Endothelial cell of umbilical vein (primary cell): ENCODE data around the gene SYNGR4. TPM values are rescaled to one million over a fixed set of nuclear protein-coding genes. Genes with fewer than 3 reads are reported as not detected.

ENCODE experiments used
- BruUV-seq: library from RNA; stranded (reverse); fragments of 400-500 nt; replicated peaks from 2 replicates; lab custom pipeline; 2021; lab: Mats Ljungman, UMichigan
- CTCF ChIA-PET: fragments of 300-600, 350-600 bp; sonication (Branson Sonifier 250); formaldehyde crosslinking; loops from one replicate; lab custom pipeline; 2021; ENCODE audit warnings: antibody characterized with exemption, inconsistent platforms; lab: Charles Lee
- POLR2A ChIA-PET: fragments of 300-600, 350-600 bp; sonication (Branson Sonifier 250); formaldehyde crosslinking; loops from one replicate; lab custom pipeline; 2021; ENCODE audit warnings: antibody characterized with exemption, inconsistent platforms; lab: Charles Lee
- DNase-seq: peaks from one replicate; pipeline ENCODE4 v3.0.0-alpha.2; 2011; ENCODE audit warnings: low read depth, low spot score
- FAIRE-seq: peaks from 2 replicates; lab custom pipeline; 2011; peaks lifted over from hg19 to GRCh38; lab: Jason Lieb, UNC
- H2AFZ ChIP-seq: 2 replicates; pipeline ENCODE4 v1.6.0; 2012; ENCODE audit warnings: low read depth, low read length, control low read depth, inconsistent platforms
- H3K27ac ChIP-seq: 2 replicates; pipeline ENCODE4 v1.5.1; 2011; ENCODE audit warnings: low read depth, mild to moderate bottlenecking, control low read depth, low read length, moderate library complexity; ENCODE audit not compliant: insufficient read depth
- H3K27me3 ChIP-seq, 2 experiments: 2 replicates each; pipeline versions ENCODE4 v1.6.0 to v1.6.1; 2011; ENCODE audit warnings: low read length in 2 of 2, mixed read lengths in 1 of 2; ENCODE audit not compliant: control insufficient read depth in 2 of 2, insufficient read depth in 2 of 2
- H3K36me3 ChIP-seq, 2 experiments: 2 replicates in 1 of 2; 3 replicates in 1 of 2; pipeline ENCODE4 v1.5.1; 2011; ENCODE audit warnings: low read length in 2 of 2, mild to moderate bottlenecking in 1 of 2, moderate library complexity in 1 of 2; ENCODE audit not compliant: control insufficient read depth in 2 of 2, insufficient read depth in 2 of 2; ENCODE audit errors: extremely low read depth in 1 of 2
- H3K4me1 ChIP-seq: 3 replicates; pipeline ENCODE4 v1.5.1; 2011; ENCODE audit warnings: mild to moderate bottlenecking, low read length; ENCODE audit not compliant: control insufficient read depth, insufficient read depth; ENCODE audit errors: extremely low read depth
- H3K4me2 ChIP-seq: 2 replicates; pipeline ENCODE4 v1.6.1; 2011; ENCODE audit warnings: low read length, control low read depth, mixed read lengths; ENCODE audit not compliant: insufficient read depth
- H3K4me3 ChIP-seq, 3 experiments: fragments of 200-600 bp in 1 of 3; sonication (generic), shearing (Covaris generic) in 1 of 3; replicated peaks in 1 of 3; 2 replicates each; pipeline ENCODE4 v1.5.1; 2011 to 2016; ENCODE audit warnings: control low read depth in 3 of 3, low read length in 3 of 3, mild to moderate bottlenecking in 2 of 3, inconsistent platforms in 1 of 3, low read depth in 1 of 3, moderate library complexity in 1 of 3; ENCODE audit not compliant: insufficient read depth in 1 of 3
- H3K79me2 ChIP-seq: 2 replicates; pipeline ENCODE4 v1.6.0; 2012; ENCODE audit warnings: low read length, inconsistent platforms; ENCODE audit not compliant: control insufficient read depth, insufficient read depth
- H3K9ac ChIP-seq: replicated peaks from 2 replicates; pipeline ENCODE3; 2011; ENCODE audit warnings: low read length, control low read depth; ENCODE audit not compliant: insufficient read depth; ENCODE audit errors: extremely low read depth
- H3K9me1 ChIP-seq: replicated peaks from 3 replicates; pipeline ENCODE4 v1.6.0; 2011; ENCODE audit warnings: mild to moderate bottlenecking, low read length; ENCODE audit not compliant: control insufficient read depth, insufficient read depth; ENCODE audit errors: extremely low read depth
- H3K9me3 ChIP-seq: replicated peaks from 2 replicates; pipeline ENCODE4 v1.5.1; 2012; ENCODE audit warnings: low read length, inconsistent platforms; ENCODE audit not compliant: control insufficient read depth, insufficient read depth
- H4K20me1 ChIP-seq: replicated peaks from 2 replicates; pipeline ENCODE3; 2011; ENCODE audit warnings: mild to moderate bottlenecking, low read length; ENCODE audit not compliant: control insufficient read depth, insufficient read depth; ENCODE audit errors: extremely low read depth
- EZH2 ChIP-seq: IDR thresholded peaks from 2 replicates; pipeline ENCODE4 v1.6.1; 2012; ENCODE audit warnings: borderline replicate concordance, low read depth, mild to moderate bottlenecking, moderate library complexity, low read length, inconsistent platforms; ENCODE audit not compliant: severe bottlenecking
- FOS ChIP-seq: IDR thresholded peaks from 2 replicates; pipeline ENCODE4 v1.6.1; 2011; ENCODE audit warnings: mild to moderate bottlenecking, low read length, moderate library complexity, borderline replicate concordance; ENCODE audit not compliant: insufficient read depth
- GATA2 ChIP-seq: IDR thresholded peaks from 2 replicates; pipeline ENCODE4 v1.7.0; 2011; ENCODE audit warnings: low read depth, mild to moderate bottlenecking, moderate library complexity, mixed read lengths, low read length; ENCODE audit not compliant: insufficient read length, insufficient read depth
- JUN ChIP-seq: IDR thresholded peaks from 2 replicates; pipeline ENCODE4 v1.6.1; 2011; ENCODE audit warnings: borderline replicate concordance, low read depth; ENCODE audit not compliant: insufficient read length, insufficient read depth
- MYC ChIP-seq: IDR thresholded peaks from one replicate; pipeline ENCODE4 v1.6.1; 2011; ENCODE audit warnings: mild to moderate bottlenecking, low read depth, low read length
- POLR2A ChIP-seq: IDR thresholded peaks from 2 replicates; pipeline ENCODE4 v1.6.1; 2012; ENCODE audit warnings: low read depth, mild to moderate bottlenecking, control low read depth, low read length
- POLR2AphosphoS5 ChIP-seq: IDR thresholded peaks from 2 replicates; pipeline ENCODE4 v1.6.1; 2012; ENCODE audit warnings: low read depth, mild to moderate bottlenecking, control low read depth, low read length, moderate library complexity; ENCODE audit not compliant: insufficient read depth
- dilution Hi-C: fragments of 300-500 bp; cut with MboI; formaldehyde crosslinking; loops from one replicate; pipeline ENCODE4 v1.15.0; 2019; ENCODE audit warnings: low sequenced_read_pairs; ENCODE audit not compliant: extremely low pct_ligation_motif_present
- intact Hi-C: fragments of 100-400 bp; cut with micrococcal nuclease; formaldehyde crosslinking; loops from one replicate; pipeline ENCODE4 v1.10.0; 2022
- polyA plus RNA-seq, 4 experiments: library from polyadenylated mRNA; depleted of rRNA in 3 of 4; stranded (reverse) in 3 of 4; unstranded in 1 of 4; fragments of >200 nt; gene quantifications; 2 replicates each; pipeline versions ENCODE4 v1.2.1 to v1.2.3, GENCODE V29; 2011 to 2012; ENCODE audit warnings: missing spikeins in 1 of 4
- total RNA-seq: library from RNA; stranded (reverse); gene quantifications from 2 replicates; pipeline ENCODE4 v1.2.3, GENCODE V29; 2021
- TF ChIP-seq, protein P1 (sequence below): IDR thresholded peaks from 2 replicates; pipeline ENCODE4 v1.6.1; 2011; ENCODE audit not compliant: insufficient read depth, insufficient read length
- TF ChIP-seq, protein P2 (sequence below), 2 donors: IDR thresholded peaks; 1 replicate in 1 of 2; 2 replicates in 1 of 2; pipeline ENCODE4 v1.5.1; 2011; ENCODE audit warnings: low read length in 2 of 2, mild to moderate bottlenecking in 2 of 2, moderate library complexity in 2 of 2, control low read depth in 1 of 2, inconsistent platforms in 1 of 2, low read depth in 1 of 2; ENCODE audit not compliant: insufficient read depth in 1 of 2; ENCODE audit errors: extremely low read depth in 1 of 2

Gene SYNGR4
- total and polyA plus RNA-seq, 2 donors (not counting 3 experiments of a cell fraction or from before 2014, with no cell fraction given) = not detected

DNA sequence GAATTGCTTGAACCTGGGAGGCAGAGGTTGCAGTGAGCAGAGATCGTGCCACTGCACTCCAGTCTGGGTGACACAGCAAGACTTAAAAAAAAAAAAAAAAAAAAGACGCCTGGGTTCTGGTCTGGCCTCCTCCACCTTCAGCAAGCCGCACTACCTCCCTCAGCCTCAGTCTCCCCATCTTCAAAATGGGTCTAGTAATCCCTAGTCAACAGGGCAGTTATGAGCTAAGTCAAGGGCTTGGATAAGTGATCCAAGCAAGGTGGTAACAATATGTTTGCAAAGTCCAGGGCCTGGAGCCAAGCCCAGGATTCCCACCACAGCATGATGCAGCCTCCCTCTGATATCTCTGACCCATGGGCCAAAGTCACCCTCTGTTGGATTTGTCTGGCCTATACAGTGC lies 22.8 kb downstream of the SYNGR4 start:
- no peak for FAIRE-seq
- intact Hi-C loops = no loop called here

More for the DNA sequence above, 22.8 kb downstream of the SYNGR4 start:
- no peaks in the 10 kb centered on the region for H3K9me3 ChIP-seq
- no peaks in the 10 kb centered on the region for H4K20me1 ChIP-seq
- TF ChIP-seq GATA2 = no peak
- TF ChIP-seq FOS = no peak
- TF ChIP-seq POLR2AphosphoS5 = no peak
- TF ChIP-seq, protein P1, sequence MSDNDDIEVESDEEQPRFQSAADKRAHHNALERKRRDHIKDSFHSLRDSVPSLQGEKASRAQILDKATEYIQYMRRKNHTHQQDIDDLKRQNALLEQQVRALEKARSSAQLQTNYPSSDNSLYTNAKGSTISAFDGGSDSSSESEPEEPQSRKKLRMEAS = no peak
- TF ChIP-seq POLR2A = no peak
- no peak for TF ChIP-seq EZH2
- no peak for TF ChIP-seq JUN
- no peak for TF ChIP-seq MYC
- TF ChIP-seq, protein P2, sequence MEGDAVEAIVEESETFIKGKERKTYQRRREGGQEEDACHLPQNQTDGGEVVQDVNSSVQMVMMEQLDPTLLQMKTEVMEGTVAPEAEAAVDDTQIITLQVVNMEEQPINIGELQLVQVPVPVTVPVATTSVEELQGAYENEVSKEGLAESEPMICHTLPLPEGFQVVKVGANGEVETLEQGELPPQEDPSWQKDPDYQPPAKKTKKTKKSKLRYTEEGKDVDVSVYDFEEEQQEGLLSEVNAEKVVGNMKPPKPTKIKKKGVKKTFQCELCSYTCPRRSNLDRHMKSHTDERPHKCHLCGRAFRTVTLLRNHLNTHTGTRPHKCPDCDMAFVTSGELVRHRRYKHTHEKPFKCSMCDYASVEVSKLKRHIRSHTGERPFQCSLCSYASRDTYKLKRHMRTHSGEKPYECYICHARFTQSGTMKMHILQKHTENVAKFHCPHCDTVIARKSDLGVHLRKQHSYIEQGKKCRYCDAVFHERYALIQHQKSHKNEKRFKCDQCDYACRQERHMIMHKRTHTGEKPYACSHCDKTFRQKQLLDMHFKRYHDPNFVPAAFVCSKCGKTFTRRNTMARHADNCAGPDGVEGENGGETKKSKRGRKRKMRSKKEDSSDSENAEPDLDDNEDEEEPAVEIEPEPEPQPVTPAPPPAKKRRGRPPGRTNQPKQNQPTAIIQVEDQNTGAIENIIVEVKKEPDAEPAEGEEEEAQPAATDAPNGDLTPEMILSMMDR (IDR thresholded peaks at IDR 0.05; ENCODE audit: extremely low read depth in 1 of 2, insufficient read depth in 1 of 2, low read depth in 1 of 2, low read length in 2 of 2) = no peak
- no peak overlapping the region for H3K4me2 ChIP-seq
- H3K36me3 ChIP-seq = peaks cover 29 to 45% of the 10 kb centered on the region in 2 experiments
- ChIA-PET CTCF (no interaction called here), POLR2A (no interaction called here)
- H2AFZ ChIP-seq = no peak overlapping the region
- H3K27ac ChIP-seq = no peak overlapping the region
- H3K4me3 ChIP-seq = no peak overlapping the region
- H3K79me2 ChIP-seq = peaks cover 20% of the 10 kb centered on the region
- H3K9me1 ChIP-seq = no peaks in the 10 kb centered on the region
- peaks cover 3% of the 10 kb centered on the region for H3K4me1 ChIP-seq
- no peaks in the 10 kb centered on the region for H3K27me3 ChIP-seq
- BruUV-seq = no TSS peak
- dilution Hi-C loops = no loop called here
- DNase-seq = no peak
- H3K9ac ChIP-seq = no peak overlapping the region
